ENCODE measurements around the gene RDH12. TPM values are rescaled to one million over a fixed set of nuclear protein-coding genes. Genes with fewer than 3 reads are reported as not detected.

RDH12 gene
- total and polyA plus RNA-seq, 2 donors (not counting 3 experiments of a cell fraction or from before 2014, with no cell fraction given), result not detected

- peaks cover 10% of the 10 kb centered on the region for H3K4me1 ChIP-seq (ENCODE audit: control insufficient read depth, extremely low read depth, insufficient read depth, low read length)
- DNase-seq (ENCODE audit: low read depth, low spot score) (no peak), FAIRE-seq (no peak)
- no peak overlapping the region for H3K4me3 ChIP-seq (replicated peaks in 1 of 3; ENCODE audit: insufficient read depth in 1 of 3, low read depth in 1 of 3, low read length in 3 of 3)
- TF ChIP-seq FOS (IDR thresholded peaks at IDR 0.05; ENCODE audit: borderline replicate concordance, insufficient read depth, low read length) (no peak), GATA2 (IDR thresholded peaks at IDR 0.05; ENCODE audit: insufficient read depth, insufficient read length, low read depth, low read length) (no peak), CTCF (IDR thresholded peaks at IDR 0.05; ENCODE audit: extremely low read depth in 1 of 2, insufficient read depth in 1 of 2, low read depth in 1 of 2, low read length in 2 of 2) (no peak), MYC (IDR thresholded peaks at IDR 0.05; ENCODE audit: low read depth, low read length) (no peak), POLR2AphosphoS5 (IDR thresholded peaks at IDR 0.05; ENCODE audit: insufficient read depth, low read depth, low read length) (no peak), JUN (IDR thresholded peaks at IDR 0.05; ENCODE audit: borderline replicate concordance, insufficient read depth, insufficient read length, low read depth) (no peak), EZH2 (IDR thresholded peaks at IDR 0.05; ENCODE audit: borderline replicate concordance, low read depth, low read length, severe bottlenecking) (no peak), POLR2A (IDR thresholded peaks at IDR 0.05; ENCODE audit: low read depth, low read length) (no peak), MAX (IDR thresholded peaks at IDR 0.05; ENCODE audit: insufficient read depth, insufficient read length) (no peak)
- peaks cover 3 to 4% of the 10 kb centered on the region in 2 experiments for H3K36me3 ChIP-seq (ENCODE audit: control insufficient read depth in 2 of 2, extremely low read depth in 1 of 2, insufficient read depth in 2 of 2, low read length in 2 of 2)
- dilution Hi-C loops (cut with MboI; ENCODE audit: extremely low pct_ligation_motif_present, low sequenced_read_pairs) (no loop called here), intact Hi-C loops (cut with micrococcal nuclease) (no loop called here)
- no TSS peak for BruUV-seq (replicated peaks)
- H3K9me3 ChIP-seq (replicated peaks; ENCODE audit: control insufficient read depth, insufficient read depth, low read length), result no peaks in the 10 kb centered on the region
- H3K79me2 ChIP-seq (ENCODE audit: control insufficient read depth, insufficient read depth, low read length), result peaks cover 27% of the 10 kb centered on the region
- CTCF ChIA-PET, result interaction anchor here (1.6 kb wide), 1 partner anchor 84 kb away, joined by 5 read pairs; no protein-coding TSS in a partner anchor
- no peaks in the 10 kb centered on the region for H4K20me1 ChIP-seq (replicated peaks; ENCODE audit: control insufficient read depth, extremely low read depth, insufficient read depth, low read length)
- H3K9me1 ChIP-seq (replicated peaks; ENCODE audit: control insufficient read depth, extremely low read depth, insufficient read depth, low read length), result no peaks in the 10 kb centered on the region
- POLR2A ChIA-PET, result no interaction called here
- no peaks in the 10 kb centered on the region for H3K27me3 ChIP-seq (ENCODE audit: control insufficient read depth in 2 of 2, insufficient read depth in 2 of 2, low read length in 2 of 2)
- H3K27ac ChIP-seq (ENCODE audit: insufficient read depth, low read depth, low read length), result no peak overlapping the region
- H2AFZ ChIP-seq (ENCODE audit: low read depth, low read length), result no peak overlapping the region
- H3K4me2 ChIP-seq (ENCODE audit: insufficient read depth, low read length), result no peak overlapping the region
- H3K9ac ChIP-seq (replicated peaks; ENCODE audit: extremely low read depth, insufficient read depth, low read length), result no peak overlapping the region
Observed at GRCh38 chr14:67697006-67697405, 4.7 kb upstream of the RDH12 start.
